NCI-H82 treated with DMSO at 0.1 percent for 48 hours (cell line): ENCODE data around the gene MIER2.
"Not testable (repeated sequence)": the region's sequence is repeated elsewhere in the genome, so short reads cannot be mapped to it uniquely, and the experiment has no call there.

Source experiments
- DNase-seq: peaks from one replicate; lab custom pipeline; 2025; ENCODE audit not compliant: unreplicated experiment; lab: John Stamatoyannopoulos, UW

The MIER2 gene, protein sequence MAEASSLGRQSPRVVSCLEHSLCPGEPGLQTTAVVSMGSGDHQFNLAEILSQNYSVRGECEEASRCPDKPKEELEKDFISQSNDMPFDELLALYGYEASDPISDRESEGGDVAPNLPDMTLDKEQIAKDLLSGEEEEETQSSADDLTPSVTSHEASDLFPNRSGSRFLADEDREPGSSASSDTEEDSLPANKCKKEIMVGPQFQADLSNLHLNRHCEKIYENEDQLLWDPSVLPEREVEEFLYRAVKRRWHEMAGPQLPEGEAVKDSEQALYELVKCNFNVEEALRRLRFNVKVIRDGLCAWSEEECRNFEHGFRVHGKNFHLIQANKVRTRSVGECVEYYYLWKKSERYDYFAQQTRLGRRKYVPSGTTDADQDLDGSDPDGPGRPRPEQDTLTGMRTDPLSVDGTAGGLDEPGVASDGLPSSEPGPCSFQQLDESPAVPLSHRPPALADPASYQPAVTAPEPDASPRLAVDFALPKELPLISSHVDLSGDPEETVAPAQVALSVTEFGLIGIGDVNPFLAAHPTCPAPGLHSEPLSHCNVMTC

DNA sequence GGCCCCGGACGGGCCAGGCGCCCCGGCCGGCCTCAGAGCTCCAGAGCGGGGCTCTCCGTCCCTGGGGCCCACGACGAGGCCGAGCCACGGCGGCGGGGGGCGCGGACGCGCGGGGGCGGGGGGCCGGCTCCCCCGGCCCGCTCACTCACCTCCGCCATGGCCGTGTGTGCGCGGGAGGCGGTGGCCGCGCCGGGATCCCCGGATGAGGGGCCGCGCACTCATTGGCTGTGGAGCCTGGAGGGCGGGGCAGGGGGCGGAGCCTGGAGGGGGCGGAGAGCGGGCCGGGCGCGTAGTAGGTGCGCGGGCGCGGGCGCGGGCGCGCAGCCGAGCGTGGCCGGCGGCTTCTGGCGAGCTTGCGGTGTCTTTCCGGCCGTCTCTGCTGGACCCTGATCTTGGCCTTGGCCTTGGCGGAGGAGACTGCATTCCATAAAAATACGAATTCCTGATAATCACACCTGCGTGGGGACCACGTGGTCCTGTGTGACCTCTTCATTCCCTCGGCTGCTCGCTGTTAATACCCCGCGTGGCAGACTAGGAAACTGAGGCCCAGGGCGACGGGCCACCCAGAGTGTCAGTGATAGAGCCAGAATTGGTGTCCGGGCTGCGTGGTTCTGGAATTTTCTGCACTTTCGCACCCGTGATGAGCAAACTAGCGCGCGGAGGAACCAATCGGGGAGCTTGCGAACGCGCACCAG, at the start of gene MIER2:
Gene MIER2, minus strand, starts transcription at position 172 of the 695 bp plus-strand sequence. Its CDS starts 14 bp downstream, at position 158.
- no peak for DNase-seq

DNA sequence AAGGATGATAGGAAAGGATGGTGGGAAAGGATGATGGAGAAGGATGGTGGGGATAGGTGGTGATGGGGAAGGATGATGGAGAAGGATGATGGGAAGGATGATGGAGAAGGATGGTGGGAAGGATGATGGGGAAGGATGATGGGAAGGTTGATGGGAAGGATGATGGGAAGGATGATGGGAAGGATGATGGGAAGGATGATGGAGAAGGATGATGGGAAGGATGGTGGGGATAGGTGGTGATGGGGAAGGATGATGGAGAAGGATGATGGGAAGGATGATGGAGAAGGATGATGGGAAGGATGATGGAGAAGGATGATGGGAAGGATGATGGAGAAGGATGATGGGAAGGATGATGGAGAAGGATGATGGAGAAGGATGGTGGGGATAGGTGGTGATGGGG, 49.0 kb upstream of the MIER2 start:
- DNase-seq: not testable (repeated sequence)

DNA sequence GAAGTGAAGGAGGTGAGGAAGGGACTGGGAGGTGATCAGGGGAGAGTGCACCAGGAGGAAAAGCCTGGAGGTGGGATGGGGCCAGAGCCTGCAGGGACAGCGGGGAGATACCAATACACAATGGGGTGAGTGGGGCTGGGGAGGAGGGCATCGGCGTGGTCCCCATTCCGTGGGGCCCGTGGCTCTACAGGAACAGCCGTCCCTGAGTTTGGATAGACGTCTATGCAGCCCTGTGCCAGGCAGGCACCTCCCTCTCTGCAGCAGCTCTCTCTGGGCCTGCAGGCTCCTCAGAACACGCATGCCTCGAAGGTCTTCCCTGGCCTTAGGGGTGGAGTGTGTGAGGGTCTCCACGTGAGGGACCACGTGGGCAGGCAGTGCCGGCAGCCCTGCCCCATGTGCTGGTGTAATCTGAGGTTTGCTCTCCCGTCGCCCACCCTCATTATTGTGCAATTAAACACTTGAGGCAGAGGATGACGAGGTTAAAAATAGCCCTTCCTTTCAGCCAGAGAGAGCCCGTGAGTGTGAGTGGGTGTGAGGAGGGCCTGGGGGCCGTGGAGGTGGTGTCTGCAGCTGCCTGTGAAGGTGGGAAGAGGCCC, 47.9 kb upstream of the MIER2 start:
- DNase-seq: no peak

DNA sequence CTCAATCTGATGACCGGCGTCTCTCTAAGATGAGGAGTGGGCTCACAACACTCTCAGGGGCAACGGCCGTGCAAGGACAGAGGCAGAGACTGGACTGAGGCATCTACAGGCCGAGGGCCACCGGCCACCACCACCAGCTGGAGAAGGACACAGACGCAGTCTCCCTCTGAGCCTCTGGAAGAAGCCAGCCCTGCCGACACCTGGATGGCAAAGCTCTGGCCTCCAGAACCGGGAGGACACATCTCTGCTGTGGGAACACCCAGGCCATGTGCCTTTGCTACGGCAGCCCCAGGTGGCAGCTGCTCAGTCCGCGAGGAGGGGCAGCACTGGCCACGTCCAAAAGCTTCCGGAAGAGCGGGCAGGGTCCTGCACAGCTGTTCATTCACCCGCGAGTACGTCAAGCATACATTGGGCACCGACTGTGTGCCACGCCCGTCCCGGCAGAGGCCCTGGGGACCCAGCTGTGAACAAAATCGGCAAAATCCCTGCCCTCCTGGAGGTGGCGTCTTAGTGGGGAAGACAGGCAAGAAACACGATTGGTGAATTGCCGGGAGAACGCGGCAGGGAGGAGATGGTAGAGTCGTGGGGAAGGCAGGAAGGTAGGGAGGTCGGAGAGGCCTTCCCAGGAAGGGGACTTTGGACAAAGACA, 47.3 kb upstream of the MIER2 start:
- DNase-seq: no peak

DNA sequence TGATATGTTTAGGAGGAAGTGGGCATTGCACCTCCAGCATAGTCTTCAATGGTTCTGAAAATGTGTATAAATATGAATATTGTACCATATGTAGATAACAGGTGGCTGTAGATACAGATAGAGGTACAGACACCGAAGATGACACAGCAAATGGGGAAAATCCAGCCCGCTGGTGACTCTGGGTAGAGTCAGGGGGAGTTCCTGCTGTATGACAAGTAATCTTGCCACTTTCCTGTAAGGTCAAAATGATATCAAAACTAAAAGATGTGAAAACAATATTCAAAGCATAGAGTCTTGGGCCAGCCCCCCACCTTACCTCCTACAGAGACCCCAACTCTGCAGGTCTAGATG, 46.6 kb upstream of the MIER2 start:
- DNase-seq: no peak

DNA sequence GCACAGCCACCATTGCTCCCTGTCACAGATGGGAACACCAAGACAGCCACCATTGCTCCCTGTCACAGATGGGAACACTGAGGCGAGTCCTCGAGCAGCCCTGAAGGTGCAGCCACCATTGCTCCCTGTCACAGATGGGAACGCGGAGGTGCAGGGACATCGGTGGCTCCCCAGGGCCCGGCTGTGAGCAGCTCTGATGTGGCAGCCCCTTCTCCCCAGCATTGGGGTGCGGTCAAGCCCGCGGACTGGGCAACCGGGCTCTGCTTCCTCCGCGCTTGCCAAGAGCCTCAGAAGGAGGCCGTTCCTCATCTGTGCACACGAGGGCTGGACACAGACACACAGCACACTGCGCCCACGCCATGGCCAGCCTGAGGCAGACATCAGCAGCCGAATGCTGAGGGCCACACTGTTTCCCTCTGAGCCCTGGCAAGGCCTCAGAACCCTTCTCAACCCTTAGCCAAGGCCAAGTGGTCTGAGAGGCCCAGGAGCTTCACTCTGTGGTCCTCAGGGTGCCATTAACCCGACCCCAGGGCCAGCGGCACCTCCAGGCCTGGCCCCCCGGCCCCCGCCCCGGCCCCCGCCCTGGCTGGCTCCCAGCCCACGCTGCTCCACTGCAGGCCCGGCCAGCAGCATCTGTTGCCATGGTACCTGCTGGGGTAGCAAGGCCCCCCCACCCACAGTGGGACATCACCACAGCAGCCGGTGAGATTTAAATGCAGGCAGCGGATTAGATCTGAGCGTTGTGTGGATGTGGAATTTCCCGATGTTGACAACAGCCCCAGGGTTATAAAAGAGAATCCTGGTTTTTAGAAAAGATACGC, 46.0 kb upstream of the MIER2 start:
- no peak for DNase-seq

DNA sequence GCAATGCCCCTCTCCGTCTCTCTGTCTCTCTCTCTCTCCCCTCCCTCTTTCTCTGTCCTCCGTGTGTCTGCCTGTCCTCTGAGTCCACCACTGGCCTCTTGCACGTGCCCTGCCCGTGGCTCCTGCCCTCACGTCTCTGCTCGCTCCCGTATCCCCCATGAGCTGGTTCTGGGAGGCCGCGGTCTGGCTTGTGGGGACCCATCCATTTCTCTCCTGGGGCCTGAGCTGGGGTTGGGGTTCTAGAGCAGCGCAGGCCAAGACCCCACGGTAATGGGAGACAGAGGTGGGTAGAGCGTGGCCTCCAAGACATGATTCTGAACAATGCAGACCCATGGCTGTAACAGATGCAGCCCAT, 45.3 kb upstream of the MIER2 start:
- no peak for DNase-seq

DNA sequence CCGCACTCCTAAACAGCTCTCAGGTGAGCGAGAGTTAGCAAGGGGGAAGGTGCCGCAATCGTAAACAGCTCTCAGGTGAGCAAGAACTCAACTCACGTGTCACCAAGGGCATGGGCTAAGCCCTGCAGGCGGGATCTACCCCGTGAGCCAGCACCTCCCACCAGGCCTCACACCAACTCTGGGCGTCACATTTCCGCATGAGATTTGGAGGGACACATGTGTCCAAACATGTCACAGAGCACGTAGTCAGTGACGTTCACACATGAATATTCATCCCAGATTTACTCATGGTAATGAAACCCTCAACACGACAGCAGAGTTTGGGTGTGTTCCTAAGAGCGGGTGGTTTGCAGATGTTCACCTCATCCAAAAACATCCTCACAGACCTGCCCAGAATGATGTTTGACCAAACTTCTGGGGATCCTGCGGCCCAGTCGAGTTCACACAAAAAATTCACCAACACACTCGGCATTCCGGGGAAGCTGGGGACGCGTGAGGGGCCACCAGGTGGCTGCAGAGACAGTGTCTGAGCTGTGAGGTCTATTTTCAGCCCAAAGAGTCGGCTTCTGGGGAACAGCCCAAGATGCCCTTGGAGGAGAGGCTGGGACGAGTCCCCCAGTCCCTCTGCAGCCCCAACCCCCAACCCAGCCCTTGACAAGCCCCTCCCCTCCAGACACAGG, 44.8 kb upstream of the MIER2 start:
- no peak for DNase-seq

DNA sequence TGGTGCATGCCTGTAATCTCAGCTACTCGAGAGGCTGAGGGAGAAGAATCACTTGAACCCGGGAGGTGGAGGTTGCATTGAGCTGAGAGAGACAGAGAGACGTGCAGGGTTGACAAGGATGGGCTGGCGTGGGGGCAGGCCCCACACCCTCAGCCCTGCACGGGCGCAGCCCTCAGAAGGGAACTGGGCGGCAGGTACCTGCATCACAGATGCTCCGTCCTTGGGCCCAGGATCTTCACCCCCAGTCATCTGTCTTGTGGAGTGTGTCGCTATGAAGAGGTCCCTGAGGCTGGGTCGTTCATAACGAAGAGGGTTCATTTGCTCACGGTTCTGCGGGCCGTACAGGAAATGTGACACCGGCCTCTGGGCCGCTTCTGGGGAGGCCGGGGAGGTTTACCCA, 44.1 kb upstream of the MIER2 start:
- DNase-seq: no peak

DNA sequence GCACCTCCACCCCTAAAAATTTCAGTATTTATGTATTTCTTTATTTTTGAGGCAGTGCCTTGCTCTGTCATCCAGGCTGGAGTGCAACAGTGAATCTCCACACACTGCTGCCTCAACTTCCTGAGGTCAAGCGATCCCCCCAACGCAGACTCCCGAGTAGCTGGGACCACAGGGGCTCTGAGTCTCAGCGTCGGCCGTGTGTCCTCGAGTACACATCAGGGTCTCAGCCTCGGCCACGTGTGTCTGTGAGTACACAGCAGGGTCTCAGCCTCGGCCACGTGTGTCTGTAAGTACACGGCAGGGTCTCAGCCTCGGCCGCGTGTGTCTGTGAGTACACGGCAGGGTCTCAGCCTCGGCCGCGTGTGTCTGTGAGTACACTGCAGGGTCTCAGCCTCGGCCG, 43.2 kb upstream of the MIER2 start:
- no peak for DNase-seq

DNA sequence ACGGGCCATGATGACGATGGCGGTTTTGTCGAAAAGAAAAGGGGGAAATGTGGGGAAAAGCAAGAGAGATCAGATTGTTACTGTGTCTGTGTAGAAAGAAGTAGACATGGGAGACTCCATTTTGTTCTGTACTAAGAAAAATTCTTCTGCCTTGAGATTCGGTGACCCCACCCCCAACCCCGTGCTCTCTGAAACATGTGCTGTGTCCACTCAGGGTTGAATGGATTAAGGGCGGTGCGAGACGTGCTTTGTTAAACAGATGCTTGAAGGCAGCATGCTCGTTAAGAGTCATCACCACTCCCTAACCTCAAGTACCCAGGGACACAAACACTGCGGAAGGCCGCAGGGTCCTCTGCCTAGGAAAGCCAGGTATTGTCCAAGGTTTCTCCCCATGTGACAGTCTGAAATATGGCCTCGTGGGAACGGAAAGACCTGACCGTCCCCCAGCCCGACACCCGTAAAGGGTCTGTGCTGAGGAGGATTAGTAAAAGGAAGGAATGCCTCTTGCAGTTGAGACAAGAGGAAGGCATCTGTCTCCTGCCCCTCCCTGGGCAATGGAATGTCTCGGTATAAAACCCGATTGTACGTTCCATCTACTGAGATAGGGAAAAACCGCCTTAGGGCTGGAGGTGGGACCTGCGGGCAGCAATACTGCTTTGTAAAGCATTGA, 42.2 kb upstream of the MIER2 start:
- peak; percentile 19 for DNase-seq

DNA sequence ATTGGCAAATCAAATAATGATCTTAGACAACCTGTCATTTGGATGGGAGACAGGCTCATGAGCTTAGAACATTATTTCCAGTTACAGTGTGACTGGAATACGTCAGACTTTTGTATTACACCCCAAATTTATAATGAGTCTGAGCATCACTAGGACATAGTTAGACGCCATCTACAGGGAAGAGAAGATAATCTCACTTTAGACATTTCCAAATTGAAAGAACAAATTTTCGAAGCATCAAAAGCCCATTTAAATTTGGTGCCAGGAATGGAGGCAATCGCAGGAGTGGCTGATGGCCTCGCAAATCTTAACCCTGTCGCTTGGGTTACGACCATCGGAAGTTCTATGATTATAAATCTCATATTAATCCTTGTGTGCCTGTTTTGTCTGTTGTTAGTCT, 41.6 kb upstream of the MIER2 start:
- not testable (repeated sequence) for DNase-seq

DNA sequence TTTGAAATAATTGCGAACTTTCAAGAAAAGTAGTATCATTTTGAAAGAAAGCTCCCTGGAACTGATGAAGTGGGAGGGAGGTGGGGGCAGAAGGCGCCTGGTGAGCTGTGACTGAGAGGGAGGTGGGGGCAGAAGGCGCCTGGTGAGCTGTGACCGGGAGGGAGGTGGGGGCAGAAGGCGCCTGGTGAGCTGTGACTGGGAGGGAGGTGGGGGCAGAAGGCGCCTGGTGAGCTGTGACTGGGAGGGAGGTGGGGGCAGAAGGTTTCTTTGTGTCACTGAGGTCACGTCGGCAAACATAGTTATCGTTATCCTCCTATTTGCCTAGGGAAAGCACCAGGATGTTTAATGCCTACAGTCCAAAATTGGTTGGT, 40.2 kb upstream of the MIER2 start:
- peak; percentile 80 for DNase-seq

DNA sequence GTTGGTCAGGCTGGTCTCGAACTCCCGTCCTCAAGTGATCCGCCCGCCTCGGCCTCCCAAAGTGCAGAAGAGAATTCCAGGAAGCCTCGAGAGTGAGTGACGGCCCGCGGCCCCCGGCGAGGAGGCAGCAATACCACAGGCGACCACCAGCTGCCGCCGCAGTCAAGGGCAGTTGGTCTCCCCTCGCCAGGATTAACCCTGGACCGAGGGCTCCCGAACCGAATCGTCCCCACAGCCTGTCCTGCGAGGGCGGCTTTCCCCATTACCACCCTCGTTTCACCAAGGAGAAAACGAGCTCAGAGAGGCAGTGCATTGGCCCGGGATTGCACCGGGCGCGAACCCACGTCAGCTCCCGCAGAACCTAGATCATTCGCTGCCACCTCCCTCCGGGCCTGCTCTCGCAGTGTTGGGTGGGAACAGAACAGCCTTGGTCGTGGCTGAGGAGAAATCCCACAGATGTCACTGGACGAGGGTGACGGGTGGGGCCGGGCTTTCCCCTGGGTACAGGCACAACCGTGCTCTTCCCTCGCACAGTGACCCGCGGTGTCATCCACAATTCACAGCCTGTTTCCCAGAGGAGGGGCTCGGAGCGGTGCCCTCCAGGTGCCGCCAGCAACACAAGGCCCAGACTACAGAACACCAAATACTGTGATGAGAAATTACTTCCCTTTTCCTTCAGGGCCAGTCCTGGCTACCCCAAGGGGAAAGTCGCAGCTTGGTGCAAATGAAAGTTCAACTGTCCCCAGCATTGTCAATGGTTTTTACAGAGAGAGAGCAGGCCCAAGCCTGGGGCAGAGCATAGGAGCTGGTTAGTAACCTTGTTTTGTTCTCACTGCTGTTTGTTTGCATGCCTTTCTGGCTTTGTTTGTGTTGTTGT, 39.6 kb upstream of the MIER2 start:
- DNase-seq: peak; percentile 38

DNA sequence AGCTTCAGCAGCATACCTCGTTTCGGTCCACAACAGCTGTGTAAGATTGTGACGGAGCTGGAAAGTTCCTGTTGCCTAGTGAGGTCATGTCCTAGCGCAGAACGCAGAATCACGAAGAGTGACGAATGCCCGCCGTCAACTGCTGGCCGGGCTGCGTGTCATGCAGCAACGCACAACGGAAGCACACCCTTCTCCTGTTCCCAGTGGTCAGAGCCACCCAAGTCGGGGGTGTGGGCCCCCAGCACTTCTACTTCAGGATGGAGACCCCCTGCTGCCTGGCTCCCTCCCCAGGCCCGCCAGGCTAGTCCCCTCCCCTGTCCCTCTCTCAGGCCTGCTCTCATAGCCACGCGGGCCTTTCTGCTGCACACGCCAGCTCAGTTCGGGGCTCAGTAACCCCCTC, 38.4 kb upstream of the MIER2 start:
- DNase-seq: no peak

DNA sequence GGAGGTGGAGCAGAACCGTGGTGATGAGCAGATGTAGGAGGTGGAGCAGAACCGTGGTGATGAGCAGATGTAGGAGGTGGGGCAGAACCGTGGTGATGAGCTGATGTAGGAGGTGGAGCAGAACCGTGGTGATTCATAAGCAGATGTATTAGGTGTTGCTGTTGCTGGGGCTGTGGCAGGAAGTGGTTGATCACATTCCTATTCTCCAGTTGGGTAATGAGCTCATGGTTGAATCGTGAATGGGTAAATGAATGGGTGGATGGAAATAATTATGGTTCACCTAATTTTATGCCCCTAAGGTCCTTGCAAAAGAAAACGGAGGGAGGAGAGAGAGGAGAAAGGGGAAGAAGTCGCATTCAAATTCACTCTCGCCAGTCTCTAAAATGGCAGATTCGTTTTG, 38.0 kb upstream of the MIER2 start:
- not testable (repeated sequence) for DNase-seq

DNA sequence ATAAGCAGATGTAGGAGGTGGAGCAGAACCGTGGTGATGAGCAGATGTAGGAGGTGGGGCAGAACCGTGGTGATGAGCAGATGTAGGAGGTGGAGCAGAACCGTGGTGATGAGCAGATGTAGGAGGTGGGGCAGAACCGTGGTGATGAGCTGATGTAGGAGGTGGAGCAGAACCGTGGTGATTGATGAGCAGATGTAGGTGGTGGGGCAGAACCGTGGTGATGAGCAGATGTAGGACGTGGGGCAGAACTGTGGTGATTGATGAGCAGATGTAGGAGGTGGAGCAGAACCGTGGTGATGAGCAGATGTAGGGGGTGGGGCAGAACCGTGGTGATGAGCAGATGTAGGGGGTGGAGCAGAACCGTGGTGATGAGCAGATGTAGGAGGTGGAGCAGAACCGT, 37.3 kb upstream of the MIER2 start:
- DNase-seq: not testable (repeated sequence)

DNA sequence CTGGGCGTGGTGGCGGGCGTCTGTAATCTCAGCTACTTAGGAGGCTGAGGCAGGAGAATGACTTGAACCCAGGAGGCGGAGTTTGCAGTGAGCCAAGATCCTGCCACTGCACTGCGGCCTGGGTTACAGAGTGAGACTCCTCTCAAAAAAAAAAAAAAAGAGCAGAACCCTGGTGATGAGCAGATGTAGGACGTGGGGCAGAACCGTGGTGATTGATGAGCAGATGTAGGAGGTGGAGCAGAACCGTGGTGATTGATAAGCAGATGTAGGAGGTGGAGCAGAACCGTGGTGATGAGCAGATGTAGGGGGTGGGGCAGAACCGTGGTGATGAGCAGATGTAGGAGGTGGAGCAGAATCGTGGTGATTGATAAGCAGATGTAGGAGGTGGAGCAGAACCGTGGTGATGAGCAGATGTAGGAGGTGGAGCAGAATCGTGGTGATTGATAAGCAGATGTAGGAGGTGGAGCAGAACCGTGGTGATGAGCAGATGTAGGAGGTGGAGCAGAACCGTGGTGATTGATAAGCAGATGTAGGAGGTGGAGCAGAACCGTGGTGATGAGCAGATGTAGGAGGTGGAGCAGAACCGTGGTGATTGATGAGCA, 36.1 kb upstream of the MIER2 start:
- not testable (repeated sequence) for DNase-seq
